HL-60/S4 (cell line): Measurements from ENCODE around the gene CDK5.
"Not testable (repeated sequence)": the region's sequence is repeated elsewhere in the genome, so short reads cannot be mapped to it uniquely, and the experiment has no call there.

ENCODE experiments used
- in situ Hi-C: fragments of 300-500 bp; cut with MboI; formaldehyde crosslinking; loops from 2 replicates; pipeline ENCODE4 v1.14.3; 2022; ENCODE audit warnings: low sequenced_read_pairs

CDK5 gene

GRCh38 chr7:151017370-151017952, 40.2 kb downstream of the CDK5 start:
- in situ Hi-C loops, result no loop called here

- in situ Hi-C loops, result no loop called here
Measured at GRCh38 chr7:151016942-151017341, 40.8 kb downstream of the CDK5 start.

DNA sequence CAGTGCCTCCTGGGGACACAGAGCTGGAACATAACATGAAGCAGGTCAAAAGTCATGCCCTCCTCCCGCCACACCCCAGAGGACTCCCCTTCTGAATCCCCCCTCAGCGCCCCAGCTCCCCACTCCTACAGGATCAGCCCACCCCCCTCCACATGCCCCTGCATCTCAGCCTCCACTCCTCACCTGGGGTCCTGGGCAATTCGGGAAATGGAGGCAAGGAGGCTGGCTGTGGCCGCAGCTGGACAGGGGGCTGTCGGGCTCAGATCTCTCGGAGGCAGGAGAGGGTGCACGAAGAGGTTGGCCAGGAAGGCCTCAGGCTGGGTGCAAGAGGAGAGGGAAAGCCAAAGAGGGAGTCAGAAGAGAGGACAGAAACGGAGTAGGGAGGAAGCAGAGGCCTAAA, 41.2 kb downstream of the CDK5 start:
- in situ Hi-C loops, result no loop called here

DNA sequence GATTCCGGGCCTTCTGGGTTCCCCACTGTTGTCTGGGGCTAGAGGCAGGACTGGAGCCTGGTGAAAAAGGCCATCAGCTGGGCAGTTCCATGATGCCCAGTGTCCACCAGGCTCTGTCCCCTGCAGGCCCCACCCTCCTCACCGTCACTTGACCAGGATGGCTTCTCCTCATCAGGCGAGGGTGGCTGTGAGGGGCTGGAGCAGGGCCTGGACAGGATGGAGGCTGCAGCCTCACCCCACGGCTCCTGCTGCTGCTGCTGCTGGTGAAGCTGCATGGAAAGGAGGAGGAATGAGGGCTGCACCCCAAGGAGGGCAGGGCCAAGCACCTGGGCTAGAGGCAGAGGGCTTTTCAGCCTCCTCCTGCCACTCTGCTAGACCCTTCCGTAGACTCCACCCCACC, 41.7 kb downstream of the CDK5 start:
- in situ Hi-C loops, result no loop called here

DNA sequence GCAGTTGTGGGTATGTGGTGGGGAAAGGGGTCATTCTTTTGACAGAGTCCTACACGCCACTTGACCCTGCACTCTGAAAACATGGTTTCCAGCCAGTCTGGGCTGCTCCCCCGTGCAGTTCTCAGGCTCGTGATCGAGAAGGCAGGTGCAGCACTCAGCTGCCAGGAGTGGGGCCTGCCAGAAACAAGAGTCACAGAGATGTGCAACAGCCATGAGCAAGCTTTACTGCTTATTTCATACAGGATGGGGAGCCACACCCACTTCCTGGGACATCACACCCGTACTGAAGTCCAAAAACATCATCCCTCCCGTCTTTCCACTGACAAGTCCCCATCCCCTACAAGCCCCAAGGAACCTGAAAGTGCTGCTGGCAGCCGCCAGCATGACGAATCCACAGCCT, 42.7 kb downstream of the CDK5 start:
- in situ Hi-C loops, result no loop called here

DNA sequence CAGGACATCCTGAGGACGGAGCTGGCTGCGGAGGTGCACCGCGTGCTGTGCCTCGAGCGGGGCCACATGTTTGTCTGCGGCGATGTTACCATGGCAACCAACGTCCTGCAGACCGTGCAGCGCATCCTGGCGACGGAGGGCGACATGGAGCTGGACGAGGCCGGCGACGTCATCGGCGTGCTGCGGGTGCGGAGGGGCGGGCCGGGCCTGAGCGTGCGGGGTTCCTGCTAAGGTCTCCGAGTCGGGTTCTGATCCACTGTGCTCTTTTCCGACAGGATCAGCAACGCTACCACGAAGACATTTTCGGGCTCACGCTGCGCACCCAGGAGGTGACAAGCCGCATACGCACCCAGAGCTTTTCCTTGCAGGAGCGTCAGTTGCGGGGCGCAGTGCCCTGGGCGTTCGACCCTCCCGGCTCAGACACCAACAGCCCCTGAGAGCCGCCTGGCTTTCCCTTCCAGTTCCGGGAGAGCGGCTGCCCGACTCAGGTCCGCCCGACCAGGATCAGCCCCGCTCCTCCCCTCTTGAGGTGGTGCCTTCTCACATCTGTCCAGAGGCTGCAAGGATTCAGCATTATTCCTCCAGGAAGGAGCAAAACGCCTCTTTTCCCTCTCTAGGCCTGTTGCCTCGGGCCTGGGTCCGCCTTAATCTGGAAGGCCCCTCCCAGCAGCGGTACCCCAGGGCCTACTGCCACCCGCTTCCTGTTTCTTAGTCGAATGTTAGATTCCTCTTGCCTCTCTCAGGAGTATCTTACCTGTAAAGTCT, 43.8 kb downstream of the CDK5 start:
- in situ Hi-C loops, result no loop called here

- in situ Hi-C loops, result no loop called here
Measured at GRCh38 chr7:151013356-151013732, 44.4 kb downstream of the CDK5 start.

DNA sequence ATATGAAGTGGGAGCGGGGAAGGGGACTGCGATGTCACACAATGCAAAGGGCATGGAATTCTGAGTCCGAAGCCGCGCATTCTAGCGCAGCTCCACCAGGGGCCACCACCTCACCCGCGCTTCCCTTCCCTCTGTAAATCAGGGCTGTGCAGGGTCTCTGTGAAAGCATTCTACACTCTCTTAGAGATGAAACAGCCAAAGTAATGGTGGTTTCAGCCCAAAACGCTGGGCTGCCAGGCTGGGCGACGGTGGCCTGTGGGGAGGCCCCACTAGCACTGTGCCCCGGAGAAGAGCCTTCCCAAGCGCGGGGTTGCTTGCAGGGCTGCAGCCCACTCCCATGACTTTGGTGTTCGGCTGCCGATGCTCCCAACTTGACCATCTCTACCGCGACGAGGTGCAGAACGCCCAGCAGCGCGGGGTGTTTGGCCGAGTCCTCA, 44.8 kb downstream of the CDK5 start:
- in situ Hi-C loops, result no loop called here

DNA sequence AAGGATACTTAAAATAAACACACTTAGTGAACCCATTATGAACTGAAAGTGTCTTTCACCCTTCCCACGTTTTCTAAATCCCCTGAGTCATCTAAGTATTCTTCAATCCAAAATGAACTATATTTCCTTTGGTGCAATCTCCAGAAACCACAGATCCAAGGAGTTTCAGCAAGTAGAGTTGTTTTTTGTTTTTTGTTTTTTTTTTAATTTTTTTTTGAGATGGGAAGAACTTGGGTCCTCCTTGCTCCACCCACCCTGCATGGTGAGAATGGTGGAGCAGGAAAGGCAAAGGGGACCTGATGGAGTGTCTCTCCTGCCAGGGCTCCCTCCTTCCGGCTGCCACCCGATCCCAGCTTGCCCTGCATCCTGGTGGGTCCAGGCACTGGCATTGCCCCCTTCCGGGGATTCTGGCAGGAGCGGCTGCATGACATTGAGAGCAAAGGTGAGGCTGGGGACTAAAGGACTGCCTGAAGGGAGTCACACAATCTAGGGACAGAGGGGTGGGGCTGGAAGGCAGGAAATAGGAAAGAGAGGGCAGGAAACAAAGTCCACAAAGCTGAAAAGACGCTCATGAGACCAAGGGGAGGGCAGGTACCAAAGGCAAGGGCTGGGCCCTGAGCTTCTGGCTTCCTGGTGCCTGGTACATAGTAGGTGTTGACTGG, 45.5 kb downstream of the CDK5 start:
- in situ Hi-C loops, result no loop called here

- in situ Hi-C loops, result not testable (repeated sequence)
Measured at GRCh38 chr7:151011616-151012015, 46.1 kb downstream of the CDK5 start.

GRCh38 chr7:151011097-151011409, 46.6 kb downstream of the CDK5 start:
- in situ Hi-C loops, result no loop called here

DNA sequence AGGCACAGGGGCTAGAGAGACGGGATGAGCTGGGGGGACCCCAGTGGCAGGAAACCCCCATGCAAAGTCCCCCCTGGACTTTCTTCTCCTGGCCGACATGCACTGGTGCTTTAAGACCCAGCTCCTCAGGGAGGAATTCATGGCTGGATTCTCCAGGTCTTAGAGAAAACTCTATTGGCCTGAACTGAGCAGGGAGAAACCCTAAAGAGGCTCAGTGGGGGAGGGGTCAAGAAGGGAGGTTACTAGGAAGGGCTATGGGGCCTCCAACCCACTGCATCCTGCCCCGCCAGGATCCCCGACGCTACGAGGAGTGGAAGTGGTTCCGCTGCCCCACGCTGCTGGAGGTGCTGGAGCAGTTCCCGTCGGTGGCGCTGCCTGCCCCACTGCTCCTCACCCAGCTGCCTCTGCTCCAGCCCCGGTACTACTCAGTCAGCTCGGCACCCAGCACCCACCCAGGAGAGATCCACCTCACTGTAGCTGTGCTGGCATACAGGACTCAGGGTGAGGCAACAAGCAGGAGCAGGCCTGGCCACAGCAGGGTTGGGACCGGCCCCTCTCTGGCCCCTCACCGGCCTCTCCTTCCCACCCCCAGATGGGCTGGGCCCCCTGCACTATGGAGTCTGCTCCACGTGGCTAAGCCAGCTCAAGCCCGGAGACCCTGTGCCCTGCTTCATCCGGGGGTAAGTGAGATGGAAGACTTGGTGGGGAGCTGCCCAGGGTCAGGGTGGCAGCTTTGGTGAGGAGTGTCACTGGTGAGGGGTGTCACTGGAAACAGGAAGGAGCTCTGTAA, 47.2 kb downstream of the CDK5 start:
- in situ Hi-C loops, result no loop called here

GRCh38 chr7:151010037-151010306, 47.7 kb downstream of the CDK5 start:
- in situ Hi-C loops, result no loop called here

GRCh38 chr7:151009327-151010036, 48.2 kb downstream of the CDK5 start:
- in situ Hi-C loops, result no loop called here

DNA sequence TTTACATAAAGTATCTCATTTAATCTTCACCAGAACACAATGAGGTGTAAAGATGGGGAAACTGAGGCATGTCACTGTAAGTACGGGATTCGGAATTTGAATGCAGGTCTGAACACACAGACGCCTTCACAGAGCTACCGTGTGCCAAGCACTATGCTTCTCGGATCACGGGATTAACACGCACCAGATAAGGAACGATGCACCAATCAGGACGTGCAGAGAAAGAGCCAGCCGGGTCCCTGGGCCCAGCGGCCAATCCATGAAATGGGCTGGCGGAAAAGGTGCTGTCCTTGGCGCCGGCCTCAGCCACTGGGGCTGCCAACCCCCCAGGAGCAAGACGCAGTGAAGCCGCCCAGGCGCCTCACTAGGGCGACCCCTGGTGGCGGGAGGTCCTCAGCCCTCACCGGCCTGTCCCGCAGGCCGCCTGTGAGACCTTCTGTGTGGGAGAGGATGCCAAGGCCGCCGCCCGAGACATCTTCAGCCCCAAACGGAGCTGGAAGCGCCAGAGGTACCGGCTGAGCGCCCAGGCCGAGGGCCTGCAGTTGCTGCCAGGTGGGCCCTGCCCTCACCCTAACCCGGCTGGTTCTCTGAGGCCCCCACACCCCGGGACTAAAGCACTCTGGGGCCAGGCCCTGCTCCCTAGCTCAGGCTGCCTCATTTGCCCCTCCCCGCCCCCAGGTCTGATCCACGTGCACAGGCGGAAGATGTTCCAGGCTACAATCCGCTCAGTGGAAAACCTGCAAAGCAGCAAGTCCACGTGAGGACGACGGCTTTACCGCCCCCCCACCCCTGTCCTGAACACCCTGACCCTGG, 49.0 kb downstream of the CDK5 start:
- in situ Hi-C loops, result no loop called here

GRCh38 chr7:151008143-151008510, 49.6 kb downstream of the CDK5 start:
- in situ Hi-C loops, result no loop called here

DNA sequence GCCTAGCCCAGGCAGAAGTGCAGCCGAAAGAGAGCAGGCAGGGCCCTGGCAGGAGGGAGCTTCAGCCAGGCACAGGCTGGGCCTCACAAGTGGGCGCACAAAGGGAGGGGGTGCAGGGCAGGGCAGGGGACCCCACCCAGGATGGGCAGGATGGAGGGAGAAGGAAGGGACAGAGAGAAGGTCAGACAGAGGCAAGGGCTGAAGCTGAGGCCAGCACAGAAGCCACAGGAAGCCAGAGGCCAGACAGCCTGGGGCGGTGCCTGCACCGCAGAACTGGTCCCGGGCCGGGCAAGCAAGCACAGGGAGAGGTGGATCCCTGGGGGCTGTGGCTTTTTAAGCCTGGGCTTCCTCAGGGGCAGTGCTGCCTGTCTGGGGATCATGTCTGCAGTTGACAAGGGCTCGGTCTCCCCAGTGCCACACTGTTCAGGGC, 50.2 kb downstream of the CDK5 start:
- in situ Hi-C loops, result no loop called here

DNA sequence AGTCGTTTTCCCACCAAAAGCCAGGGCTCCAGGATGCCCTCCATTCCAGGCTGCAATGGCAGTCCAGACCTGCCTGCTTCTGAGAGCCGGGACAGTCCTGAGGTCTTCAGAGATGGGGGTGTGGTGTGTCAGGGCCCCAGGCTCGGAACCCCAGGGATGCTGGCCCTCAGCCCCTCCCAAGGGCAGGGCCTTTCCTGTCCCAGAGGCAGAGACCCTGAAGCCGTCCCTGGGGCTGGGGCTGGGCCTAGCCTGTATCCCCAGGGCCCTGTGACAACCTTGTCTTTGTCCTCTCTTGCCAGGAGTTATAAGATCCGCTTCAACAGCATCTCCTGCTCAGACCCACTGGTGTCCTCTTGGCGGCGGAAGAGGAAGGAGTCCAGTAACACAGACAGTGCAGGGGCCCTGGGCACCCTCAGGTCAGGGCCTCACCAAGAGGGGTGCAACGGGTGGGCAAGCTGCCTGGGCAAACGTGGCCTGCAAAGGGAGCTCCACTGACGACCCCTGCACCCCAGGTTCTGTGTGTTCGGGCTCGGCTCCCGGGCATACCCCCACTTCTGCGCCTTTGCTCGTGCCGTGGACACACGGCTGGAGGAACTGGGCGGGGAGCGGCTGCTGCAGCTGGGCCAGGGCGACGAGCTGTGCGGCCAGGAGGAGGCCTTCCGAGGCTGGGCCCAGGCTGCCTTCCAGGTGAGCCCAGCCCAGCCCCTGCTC, 51.0 kb downstream of the CDK5 start:
- in situ Hi-C loops, result no loop called here

GRCh38 chr7:151005566-151005965, 52.1 kb downstream of the CDK5 start:
- in situ Hi-C loops, result no loop called here
